HG02943 (cell line): ENCODE data around the gene CYP17A1.

Experiments
- ATAC-seq: cut with Tn5 transposase; IDR thresholded peaks from one replicate; pipeline ENCODE4 v1.9.1; 2021; ENCODE audit warnings: mild to moderate bottlenecking, low read depth, moderate library complexity; ENCODE audit not compliant: unreplicated experiment

The CYP17A1 gene

GRCh38 chr10:102811346-102811745 lies 25.9 kb downstream of the CYP17A1 start:
- no peak for ATAC-seq

GRCh38 chr10:102808380-102808779 lies 28.8 kb downstream of the CYP17A1 start:
- ATAC-seq = no peak

- ATAC-seq = no peak
Measured at GRCh38 chr10:102804382-102805055, 32.7 kb downstream of the CYP17A1 start.

DNA sequence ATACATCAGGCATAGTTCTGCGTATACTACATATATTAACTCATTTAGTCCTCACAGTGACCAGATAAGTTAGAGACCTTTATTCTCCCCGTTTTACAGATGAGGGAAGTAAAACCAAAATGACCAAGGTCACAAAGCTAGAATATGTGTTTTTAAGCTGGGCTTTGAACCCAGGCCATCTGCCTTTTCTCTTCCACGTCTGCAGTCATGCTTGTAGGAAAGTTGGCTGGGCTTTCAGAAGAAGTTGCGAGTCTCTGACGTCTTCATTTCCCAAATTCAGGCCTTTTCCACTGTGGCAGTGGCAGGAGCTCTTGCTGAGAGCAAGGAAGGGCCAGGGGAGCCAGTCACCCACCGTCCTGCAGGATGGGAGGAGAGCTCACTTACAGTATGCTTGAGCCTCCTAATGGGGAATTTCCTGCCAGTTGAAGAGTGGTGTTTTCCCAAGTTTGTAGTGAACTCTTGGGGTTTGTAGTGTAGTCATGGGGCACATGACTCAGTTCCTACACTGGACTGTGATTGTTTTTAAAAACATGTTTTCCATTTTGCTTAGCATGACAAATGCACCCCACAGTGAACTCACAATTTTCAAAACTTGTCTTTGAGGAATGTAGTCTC lies 34.2 kb downstream of the CYP17A1 start:
- ATAC-seq = no peak

- ATAC-seq = no peak
Measured at GRCh38 chr10:102801978-102802377, 35.2 kb downstream of the CYP17A1 start.

GRCh38 chr10:102801496-102801895 lies 35.7 kb downstream of the CYP17A1 start:
- no peak for ATAC-seq

DNA sequence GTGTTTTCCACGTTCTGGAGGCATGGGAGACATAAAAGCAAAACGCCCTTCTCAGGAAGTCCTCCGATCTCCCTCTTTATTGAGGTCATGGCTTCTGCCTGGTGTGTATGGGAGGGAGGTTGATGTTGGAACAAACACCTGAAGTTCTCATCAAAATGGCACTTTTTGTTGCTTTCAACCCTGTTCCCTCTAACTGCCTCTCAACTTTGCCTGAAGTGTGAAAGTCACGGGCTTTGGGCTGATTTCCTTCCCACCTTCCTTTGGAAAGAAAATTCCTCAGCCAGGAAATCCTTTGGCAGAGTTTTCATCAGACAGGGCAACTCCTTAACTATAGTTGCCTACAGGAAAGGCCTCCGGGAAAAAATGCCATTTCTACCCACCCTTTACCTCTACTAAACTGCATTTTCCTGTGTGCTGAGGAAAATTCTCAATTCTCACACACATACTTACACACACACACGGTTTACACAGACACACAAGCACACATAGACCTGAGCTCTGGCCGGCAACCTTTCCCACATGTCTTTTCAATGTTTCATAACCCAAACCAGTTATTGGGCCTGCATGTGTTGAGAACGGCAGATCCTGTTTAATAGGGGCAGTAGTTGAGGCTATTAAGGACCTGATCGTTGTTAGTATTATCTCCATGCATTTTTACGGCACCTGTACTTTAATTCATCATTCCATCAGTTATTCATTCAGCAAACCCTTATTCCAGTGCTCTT lies 36.4 kb downstream of the CYP17A1 start:
- ATAC-seq = no peak

DNA sequence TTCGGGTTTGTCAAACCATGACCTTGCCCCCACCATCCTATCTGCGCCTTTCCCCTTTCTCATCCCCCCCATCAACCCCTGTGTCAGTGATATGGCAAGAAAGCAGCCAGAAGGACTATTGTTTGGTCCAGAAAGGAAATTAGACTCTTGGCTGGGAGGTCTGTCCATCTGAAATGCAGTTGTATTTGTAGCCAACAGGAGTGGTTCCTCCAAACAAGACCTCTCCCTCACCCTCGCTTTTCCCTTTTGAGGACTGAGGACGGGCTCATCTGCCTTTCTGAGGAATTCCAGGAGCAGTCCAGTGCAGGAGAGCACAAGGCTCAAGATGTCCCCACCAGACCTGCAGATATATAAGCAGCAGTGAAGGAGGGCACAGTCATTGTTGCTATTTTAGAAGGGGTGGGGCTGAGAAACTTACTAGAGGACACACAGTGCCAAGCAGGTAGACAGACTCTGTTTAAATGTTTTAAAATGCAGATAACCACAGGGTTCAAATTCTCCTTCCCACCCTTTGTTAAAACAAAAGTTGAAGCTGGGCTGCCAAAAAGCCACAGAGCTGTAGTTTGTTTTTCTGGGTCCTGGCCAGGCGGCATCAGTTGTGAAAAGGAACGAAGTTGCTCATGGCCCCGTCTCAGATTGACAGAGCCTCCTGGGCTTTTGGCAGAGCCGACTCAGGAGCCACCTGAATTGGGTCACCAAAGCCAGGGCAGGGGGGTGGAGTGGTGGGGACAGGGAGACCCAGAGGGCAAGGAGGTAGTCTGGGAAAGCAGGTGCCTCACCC lies 37.3 kb downstream of the CYP17A1 start:
- no peak for ATAC-seq

DNA sequence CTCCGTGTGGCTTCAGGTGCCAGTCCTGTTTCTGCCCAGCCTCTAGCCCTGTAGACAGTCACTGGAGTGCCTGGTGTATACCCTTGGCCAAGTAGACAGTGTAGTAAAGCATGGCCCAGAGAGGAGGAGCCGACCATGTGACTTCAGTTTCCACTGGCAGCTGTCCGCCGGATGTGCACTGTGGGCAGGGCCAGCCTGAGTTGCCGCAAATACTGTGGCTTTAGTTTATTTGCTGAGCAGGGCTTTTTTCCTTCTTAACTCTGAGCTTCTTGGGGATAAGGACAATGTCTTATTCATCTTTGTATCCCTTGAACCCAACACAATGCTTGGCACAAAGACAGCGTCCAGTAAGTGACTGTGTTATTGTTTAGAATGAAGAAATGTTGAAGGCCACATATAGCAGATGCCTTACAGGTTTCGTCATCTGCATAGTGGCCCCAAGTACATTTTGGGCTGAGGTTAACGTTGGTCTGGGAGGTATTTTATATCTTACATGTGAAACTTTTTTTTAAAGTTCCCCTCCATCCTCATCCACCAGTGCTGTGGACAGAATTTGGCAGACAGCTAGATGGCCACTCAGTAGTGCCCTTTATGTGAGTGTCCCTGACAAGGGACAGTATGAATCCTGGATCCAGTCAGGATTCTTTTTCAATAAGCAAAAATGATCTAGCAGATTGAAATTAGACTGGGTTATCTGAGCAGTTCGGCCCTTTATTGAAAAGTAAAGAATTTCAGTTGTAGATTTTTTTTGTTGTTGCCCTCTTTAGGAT lies 40.6 kb downstream of the CYP17A1 start:
- ATAC-seq = peak; percentile 98

GRCh38 chr10:102795453-102796406 lies 41.5 kb downstream of the CYP17A1 start:
- peak; percentile 18 for ATAC-seq

GRCh38 chr10:102791754-102792395 lies 45.3 kb downstream of the CYP17A1 start:
- ATAC-seq = no peak

DNA sequence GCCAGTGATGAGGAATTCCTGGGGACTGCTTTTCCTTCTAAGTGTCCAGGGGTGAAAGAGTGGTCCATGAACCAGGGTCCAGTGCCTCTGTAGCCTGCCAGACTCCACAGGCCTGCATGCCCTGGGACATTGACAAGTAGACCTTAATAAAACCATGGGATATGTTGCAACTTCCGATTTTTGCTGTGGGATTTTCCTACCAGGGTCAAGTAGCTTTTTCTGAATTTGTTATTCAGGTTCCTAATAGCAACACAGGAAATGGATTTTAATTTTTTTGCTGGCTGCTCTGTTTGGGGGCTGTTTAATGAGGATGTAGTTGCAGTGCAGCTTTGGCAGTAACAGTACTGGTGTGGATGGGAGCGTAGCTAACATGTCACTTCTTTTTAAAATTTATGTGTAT lies 51.4 kb downstream of the CYP17A1 start:
- ATAC-seq = no peak

DNA sequence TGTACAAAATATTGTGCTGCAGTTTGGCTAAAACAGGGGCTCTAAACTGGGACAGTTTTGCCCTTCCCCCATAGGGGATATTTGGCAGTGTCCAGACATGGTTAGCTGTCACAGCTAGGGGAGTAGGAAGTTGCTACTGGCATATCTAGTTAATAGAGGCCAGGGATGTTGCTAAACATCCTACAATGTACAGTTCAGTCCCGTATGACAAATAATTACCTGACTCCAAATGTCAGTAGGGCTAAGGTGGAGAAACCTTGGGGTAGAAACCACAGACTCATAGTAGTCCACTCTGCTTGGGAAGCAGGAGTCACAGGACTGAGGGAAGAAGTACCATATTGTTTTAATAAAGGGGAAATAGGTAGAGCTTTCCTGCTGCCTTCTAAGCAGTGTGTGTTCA lies 53.6 kb downstream of the CYP17A1 start:
- no peak for ATAC-seq

DNA sequence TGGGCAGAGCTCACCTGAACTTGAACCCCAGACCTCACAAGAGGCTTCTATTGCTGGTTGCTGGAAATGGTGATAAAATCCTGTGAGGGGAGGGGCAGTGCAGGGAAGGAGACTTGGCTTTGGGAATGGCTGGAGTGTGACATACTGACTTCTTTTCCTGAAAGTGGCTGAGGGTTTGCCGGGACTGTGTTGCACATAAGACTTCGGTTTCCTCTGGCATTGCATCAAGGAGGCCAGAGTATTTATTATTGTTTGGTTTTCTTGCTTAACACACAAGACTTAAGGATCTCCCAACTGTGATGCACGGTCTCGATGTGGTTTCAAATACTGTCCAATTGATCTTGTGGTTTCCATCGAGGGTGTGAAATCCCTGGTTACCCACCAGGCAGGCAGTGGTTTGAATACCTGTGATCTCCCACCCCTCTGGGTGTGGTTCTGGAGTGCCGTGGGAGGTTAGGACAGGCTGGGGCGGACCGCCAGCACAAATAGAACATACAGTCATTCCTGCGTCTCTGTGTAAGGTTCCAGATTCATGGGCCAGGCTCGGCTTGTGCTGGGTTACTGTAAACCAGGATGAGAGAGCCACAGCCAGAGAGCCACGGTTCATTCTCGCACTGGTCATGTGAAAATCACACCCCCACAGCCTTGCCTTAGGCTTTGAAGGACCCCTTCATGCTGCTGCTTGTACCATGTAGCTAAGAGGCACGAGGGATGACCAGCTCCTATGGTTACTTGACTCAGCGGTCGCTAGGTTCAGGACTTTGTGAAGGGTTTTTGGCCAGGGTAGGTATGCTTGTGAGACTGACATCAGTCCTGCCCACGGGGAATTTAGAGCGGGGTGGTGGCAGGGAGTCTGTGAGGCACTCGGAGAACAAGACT lies 54.3 kb downstream of the CYP17A1 start:
- no peak for ATAC-seq

DNA sequence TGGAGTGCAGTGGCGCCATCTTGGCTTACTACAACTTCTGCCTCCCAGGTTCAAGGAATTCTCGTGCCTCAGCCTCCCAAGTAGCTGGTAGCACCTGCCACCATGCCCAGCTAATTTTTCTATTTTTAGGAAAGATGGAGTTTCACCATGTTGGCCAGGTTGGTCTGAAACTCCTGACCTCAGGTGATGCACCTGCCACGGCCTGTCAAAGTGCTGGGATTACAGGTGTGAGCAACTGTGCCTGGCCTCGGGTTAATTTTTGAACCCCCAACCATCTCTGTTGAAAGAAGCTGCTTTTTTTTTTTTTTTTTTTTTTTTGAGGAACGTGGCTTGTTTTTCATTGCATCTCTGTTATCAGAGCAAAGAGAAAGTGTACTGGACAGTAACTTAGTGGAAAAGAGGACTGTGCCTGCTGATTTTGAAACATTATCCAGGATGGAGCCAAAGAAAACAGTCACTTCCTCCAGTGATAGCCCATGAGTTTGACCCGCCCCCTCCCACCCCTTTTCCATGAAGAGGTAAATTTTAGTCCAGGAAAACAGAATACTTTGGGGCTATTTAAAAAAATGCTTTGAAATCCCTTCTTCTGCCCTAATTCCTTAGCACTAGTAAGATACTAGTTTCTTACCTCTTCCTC lies 55.2 kb downstream of the CYP17A1 start:
- ATAC-seq = no peak

- no peak for ATAC-seq
Measured at GRCh38 chr10:102781090-102781920, 55.9 kb downstream of the CYP17A1 start.
